CD4-positive, alpha-beta T cell treated with Interleukin-2 at 100 ng/mL for 4 hours (primary cell): ENCODE results near the gene RUNX2.
"Not testable (repeated sequence)": the region's sequence is repeated elsewhere in the genome, so short reads cannot be mapped to it uniquely, and the experiment has no call there.

Experiments
- DNase-seq: peaks from one replicate; pipeline ENCODE4 v3.0.0-alpha.2; 2020; ENCODE audit warnings: low spot score

The RUNX2 gene

DNA sequence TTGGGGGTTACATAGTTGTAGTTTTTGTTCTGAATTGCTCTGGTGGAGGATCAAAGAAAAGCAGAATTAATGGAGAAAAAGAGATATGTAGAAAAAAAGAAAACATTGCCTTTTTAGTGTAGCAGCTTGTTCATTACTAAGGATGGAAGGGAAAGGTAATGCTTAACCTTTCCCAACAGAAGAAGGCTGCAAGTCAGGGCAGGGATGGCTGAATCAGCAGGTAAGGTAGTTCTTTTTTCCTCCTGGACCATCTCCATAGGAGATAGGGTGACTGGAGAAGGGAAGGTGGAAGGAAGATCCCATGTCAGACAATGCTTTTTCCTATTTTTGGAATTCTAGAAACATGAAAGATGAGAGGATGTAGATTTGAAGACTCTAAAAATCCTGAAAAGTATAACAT lies 129.0 kb downstream of the RUNX2 start:
- no peak for DNase-seq

DNA sequence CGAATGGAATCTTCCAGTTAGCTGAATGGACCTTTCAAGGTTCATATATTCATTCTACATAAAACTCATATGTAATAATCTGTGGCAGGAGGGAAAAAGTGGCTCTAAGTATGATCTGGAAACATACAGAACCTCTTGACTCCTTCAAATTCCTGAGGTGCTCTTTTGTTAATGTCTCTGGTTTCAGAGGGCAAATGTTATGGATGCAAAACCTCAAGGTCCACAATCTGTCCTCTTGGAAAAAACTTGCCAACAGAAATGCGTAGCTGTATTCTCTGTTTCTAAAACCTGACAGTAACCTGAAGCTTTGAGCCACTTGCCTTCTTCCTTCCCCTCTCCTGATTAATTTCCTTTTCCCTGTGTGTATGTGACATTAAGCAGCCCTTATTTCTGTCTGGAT lies 130.5 kb downstream of the RUNX2 start:
- no peak for DNase-seq

DNA sequence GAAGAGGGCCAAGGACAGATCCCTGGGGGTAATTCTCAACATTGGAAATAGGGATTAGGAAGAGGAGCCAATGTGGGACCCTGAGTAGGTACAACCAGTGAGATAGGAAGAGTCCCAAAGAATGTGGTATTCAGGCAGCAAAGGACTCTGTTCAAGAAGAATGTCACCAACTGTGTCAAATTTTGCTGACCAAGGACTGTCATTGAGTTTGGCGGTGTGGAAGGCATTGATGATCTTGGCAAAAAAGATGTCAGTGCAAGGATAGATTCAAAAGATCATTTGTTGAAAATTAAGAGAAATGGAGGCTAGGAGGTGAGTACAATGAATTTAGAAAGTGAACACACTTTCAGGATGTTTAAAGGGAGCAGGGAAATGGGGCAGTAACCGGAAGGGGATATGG lies 132.0 kb downstream of the RUNX2 start:
- no peak for DNase-seq

DNA sequence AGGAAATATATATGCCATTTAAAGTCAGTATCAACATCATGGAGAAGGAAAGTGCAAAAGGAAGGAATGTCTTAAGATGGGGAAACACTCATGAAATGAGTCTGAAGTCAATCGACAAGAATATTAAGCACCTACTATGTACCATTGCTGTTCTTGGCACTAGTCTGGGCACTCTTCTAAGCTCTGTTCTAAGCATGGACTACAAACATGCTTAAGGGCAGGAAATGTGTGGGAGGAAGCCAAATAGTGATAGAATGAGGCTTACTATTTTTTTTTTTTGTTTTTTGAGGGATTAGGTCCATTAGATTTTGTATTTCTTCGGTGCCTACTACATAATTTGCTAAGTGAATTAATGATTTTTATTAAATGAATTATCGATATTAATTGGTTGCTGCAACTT lies 133.4 kb downstream of the RUNX2 start:
- DNase-seq: no peak

DNA sequence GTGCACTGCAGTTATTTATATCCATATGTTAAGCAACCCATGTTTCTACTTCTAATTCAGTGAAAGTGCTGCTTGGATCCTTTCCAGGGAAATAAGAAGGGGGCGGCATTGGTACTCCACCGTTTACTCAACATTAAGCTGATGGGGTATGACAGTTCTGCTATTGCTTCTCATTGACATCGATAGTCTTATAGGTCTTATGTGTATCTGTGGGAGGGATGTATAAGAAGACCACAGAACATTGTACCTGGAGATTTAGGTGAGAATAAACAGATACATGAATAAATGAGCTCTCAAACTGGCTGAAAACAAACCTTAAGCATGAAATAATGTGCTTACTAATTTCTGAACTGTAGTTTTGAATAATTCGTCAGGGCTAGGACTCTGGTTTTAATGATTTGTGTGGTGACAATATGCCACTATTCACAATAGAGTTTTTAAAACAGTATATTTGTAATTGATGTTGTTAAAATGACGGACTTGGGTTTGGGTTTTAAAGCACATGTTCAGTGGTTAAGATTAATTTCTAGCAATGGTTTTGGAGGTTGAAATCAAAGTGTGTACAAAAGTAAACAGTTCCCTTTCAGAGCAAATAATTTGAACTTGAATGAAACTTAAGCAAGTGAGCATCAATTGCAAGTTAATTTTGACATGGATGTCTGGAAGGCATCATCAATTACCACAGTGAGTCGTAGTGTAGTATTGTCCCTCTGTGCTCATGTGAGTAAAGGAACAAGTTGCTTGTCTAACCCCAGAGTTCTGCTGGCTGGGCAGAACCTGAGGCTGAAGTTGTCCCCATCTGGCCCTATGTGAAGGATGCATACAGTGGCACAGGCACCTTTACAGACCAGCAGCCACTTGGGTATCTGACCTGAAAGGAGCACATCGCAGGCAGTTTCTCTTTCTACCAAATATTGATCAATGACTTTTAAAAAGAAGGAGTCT lies 134.3 kb downstream of the RUNX2 start:
- no peak for DNase-seq

DNA sequence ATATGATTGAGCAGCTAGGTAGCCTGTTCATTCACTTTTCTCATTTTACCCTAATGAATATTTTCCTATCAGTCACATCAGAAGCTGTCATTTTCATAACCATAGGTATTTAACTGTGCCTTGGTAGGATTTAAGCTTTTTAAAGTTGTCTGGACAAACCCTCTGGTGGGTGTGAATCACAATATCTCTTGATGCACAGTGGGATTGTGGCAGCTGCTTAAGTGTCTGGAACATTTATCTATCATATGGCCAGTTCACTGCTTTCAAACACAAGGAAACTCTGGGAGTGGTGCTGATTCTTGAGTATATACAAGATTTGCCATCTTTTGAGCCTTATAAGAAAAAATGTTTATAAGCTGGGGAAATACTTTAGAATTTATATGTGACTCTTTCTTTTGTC lies 136.6 kb downstream of the RUNX2 start:
- DNase-seq: no peak

DNA sequence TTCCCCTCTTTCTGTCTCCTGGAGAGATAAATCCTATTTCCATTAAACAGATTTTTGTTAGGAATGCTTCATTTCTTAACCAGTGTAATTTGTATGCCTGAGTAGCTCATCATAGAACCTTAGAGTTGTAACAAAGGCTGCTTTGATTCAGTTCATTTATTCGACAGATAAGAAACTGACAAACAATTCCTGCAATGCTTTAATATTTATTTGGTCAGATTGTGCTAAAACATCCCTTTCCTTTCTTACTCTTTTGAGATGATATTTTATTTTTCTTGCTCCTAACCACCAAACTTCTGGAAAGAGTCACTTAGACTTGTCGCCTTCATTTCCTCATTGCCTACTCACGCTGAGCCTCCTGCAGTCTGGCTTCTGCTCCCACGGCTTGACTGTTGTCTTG lies 138.6 kb downstream of the RUNX2 start:
- no peak for DNase-seq

DNA sequence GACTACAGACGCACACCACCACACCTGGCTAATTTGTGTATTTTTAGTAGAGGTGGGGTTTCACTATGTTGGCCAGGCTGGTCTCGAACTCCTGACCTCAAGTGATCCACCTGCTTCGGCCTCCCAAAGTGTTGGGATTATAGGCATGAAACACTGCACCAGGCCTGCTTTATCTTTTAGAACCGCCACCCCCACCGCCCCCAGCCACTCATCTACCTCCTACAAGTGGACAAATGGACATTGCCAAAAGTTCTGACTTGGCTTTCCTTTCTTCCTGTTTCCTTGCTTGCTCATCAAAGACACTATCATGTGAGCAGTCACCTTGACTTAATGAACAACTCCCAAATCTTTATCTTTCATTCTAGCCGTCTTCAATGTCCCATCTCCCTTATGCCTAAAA lies 139.3 kb downstream of the RUNX2 start:
- DNase-seq: not testable (repeated sequence)

DNA sequence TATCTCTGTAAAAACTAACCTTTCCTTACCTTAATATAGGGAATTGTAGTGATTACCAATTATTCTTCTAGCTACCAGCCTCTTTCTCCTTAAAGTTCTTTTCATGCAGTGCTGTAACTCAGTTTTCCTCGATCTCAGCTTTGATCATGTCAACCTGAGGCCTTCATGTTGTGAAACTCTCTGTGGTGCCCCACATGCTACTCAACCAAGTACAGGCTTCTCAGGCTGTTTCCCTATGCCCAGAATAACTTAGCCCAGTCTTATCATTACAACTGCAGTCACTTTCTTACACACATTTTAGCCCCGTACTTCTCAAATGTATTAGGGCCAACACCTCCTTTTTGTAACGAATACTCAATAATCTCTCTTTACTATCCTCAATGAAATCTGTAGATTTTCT lies 139.7 kb downstream of the RUNX2 start:
- no peak for DNase-seq

DNA sequence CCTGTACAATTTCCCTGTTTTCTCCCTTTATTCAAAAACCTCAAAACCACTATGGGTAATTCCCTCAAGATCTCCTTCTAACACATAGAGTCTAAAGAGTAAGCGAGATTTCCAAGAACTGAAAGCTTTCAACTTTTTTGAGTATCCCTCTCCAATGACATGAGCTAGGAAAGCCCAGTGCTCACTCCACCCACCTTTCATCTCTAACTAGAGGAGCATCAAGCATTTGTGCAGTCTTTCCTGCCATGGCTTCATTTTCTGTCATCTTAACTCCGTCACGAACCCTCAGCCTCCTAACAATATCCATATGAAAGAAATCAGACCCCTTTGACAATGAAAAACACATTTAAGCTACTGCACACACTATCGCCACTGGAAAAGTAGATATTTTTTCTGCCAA lies 141.5 kb downstream of the RUNX2 start:
- DNase-seq: no peak

DNA sequence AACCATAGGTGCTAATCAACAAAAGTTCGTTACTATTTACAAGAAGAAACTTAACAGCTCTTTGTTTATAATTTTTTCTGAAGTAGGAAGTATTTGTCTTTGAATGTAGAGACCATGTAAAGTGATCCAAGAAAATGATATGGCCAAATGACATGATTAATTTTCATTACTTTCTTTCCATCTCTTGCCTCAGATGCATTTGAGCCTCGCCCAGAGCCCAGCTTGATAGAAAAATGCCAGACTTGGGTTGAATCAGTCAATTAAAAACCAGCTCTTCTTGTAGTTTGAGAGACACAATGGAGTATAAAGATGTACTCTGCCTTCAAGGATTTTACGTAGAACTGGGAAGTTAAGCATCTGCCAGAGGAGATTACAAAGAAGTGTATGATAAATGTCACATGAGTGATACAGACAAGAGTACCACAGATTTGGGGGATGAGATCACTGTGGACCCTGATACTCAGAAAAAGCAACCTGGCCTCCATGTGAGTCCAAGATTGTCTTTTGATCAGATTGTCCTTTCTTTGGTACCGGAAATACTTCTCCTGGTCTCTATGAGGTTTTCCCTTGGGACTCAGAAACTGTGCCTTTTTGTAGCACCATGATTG lies 142.1 kb downstream of the RUNX2 start:
- DNase-seq: no peak

DNA sequence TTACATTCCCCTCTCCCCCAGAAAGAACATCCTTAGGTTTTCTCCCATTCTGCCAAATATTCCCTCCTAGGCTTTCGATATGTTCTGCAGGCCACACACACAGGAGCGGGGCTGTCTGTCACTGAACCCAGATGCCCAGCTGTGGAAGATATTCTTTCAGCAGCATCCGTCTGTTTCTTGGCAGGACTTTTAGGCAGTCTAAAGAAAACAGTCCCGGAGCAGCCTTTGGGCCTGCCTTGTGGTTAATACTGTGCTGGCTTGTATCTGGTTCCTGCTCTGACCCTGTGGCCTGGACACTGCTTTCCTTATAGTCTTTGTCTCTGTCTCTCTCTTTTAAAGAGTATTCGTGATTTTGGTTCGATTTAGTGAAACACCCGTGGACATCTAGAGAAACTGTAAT lies 144.3 kb downstream of the RUNX2 start:
- no peak for DNase-seq

DNA sequence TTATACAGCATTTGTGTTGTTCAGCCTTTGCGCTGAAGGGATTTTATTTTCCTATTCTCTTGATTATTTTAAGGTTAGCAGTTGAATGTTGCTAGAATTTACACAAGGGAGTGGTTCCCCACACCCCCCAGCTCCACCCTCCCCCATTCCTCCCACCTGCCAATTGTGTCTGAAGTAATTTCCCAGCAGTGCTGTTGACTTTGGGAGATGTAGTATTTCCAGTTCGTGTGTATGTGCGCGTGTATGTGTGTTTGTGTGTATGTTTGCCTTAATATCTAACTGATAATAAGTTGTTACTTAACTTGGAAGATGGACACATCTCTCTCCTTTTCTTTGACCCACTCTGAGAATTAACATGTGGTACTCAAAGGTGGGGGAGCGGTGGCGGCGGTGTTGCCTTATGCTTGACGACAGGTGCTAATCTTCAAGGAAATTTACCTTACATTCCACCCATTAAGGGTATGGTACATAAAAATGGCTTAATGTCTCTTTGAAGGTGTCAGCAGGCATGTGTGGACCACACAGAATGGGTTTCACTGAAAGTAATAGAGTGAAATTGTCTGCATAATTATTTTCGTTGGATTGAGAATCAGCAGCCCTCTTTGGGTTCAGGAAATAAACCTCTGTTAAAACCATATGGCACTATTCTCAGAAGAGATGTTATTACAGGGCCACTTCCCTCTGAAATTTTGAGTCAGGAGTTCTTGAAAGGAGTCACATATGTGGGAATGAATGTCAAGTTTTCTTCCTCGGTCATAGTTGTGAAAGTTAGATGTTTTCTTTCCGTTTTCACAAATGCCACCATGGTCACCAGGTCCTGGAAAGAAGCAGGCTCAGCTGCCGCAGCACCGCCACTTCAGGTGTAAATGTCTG lies 145.2 kb downstream of the RUNX2 start:
- no peak for DNase-seq

DNA sequence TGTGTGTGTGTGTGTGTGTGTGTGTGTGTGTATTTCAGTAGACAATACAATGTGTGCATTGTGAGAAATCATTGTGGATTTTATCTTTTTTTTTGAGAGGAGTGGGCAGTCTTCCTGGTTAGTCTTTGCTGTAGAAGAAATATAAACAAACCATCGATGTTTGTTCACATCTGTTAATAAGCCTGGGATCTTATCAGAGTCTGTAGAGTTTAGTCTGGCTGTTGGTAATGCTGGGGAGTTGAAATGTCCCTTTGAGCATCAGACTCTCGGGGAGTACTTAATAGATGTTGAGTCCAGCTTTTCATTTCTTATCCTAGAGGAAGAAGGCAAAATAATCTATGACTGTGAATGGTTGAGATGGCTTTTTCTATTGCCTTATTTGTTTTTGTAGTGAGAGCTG lies 146.2 kb downstream of the RUNX2 start:
- DNase-seq: no peak

DNA sequence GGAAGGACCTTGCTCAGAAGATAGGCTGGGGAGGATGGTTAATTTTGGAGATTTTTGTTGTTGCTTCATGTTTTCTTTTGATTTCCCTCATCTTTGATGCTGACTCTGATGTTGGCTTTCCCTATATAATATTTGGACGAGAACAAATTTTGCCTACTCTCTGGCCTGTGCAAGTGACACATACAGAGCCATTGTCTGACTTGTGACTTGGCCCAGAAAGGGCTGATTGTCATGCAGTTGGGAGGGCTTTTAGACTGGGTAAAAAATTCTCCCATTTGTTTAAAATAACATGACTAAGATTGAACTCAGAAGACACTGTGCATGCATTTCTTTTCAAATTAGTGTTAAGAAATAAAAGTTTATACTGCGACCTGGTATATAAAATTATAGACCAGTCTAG lies 148.2 kb downstream of the RUNX2 start:
- DNase-seq: no peak

DNA sequence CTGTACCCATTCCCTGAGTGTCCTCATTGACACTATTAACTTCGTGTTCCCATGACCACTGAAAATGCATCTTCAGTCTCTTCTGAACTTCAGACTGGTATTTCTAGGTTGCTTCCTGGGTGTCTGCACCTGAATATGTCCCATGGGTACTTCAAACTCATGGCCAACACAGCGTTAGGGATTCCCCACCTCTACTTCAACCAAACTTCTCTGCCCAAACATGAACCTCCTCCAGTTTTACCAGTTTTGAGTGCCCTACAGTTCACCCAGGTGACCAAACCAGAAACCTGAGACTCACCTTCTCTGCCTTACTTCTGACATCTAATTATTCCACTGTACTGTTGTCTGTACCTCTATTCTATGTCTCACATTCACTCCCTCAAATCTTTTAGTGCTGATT lies 149.1 kb downstream of the RUNX2 start:
- DNase-seq: no peak

DNA sequence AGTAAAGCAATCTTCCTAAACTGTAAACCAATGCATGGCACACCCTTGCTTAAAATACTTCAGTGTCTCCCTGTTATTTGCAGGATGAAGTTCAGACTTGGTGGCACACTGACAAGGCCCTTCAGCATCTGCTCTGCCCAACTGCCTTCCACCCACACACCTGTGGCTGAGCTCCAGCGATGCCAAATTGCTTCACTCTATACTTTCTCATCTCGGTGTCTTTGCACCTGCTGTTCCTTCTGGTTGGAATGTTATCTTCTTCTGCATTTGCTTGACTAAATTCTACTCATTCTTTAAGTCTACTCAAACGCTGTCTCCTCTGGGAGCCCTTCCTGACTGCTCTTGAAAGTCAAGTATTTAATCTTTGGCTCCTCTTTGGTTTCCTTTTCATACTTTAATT lies 149.7 kb downstream of the RUNX2 start:
- no peak for DNase-seq

DNA sequence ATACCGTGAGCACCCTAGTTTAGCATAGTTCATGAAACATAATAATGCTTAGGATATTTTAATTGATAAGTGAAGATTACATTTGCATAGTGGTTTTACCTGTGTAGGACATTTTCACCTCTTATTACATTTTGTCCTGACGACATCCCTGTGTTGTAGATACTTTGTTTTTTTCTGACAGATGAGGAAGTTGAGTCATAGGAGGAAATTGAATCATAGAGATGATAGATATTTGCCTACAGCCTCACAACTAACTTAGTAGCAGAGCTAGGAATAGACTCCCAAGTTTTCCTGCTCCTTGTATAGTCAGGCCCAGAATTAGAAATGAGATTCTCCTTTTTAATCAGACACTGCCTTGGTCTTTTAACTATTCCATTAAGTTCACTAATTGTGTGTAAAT lies 150.1 kb downstream of the RUNX2 start:
- DNase-seq: peak; percentile 33

DNA sequence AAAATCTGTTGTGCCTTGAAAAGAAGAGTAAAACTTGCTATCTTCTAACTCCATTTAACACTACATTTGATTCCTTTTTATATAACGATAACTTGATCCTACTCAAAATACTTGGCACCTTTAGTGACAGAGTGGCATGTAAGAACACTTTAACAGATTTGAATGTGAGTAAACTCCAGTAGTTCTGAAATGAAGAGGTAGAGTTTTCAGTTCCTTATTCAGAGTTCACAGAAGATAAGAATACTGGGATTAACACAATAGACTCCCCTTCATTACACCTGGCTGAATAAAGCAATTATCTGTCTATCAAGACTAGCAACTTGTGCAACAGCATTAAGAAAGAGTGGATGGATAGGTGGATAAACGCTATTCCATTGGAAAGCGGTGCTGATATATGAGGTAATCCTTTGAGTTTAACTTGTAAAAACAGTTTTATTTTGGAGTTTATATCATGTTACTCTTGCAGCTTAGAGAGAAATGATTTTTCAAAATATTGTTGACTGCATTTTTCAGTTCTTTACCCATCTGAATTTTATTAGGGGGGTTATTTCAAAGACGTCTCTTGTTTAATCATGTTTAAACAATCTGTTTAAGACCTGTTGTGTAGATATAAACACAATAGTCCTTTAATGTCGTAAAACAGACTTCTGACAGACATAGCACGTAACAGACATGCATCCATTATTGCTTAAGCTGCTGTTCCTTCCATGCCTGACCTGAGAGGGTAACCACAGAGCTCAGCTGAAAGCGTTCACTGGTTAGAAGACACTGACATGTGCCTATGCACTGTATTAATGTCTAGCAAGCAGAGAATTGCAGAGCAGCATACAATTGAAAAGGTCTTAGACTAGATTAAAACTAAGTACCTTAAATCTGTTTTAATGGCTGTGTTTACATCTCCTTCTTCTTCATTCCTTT lies 152.0 kb downstream of the RUNX2 start:
- no peak for DNase-seq

DNA sequence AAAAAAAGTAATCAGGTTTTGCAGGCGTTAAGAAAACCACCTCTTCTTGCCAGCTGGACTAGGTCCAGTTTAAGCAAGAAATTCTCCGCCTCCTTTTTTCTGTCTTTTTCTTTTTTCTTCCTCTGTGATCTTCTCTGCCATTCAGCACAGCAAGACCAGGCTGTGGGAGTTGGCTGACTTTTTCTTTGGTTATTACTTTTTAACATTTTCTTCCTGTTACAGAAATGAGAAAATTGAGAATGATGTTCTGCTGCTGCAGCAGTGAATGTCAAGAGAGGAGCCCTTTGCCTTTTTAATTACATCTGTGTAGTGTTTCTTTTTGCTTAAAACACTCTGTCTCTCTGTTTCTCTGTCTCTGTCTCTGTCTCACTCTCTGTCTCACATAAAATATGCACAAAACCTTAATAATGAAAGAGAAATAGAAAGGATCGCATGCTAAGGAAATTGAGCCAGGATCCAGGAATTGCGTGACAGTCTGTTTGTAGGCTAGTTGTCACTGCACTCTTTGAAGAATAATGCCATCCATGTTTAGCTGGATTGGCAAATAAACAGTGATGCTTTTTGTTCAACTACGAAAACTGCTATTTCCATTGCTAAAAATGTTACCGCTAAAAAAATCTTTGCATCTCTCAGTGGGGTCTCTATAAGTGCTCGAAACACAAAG lies 152.8 kb downstream of the RUNX2 start:
- DNase-seq: no peak

DNA sequence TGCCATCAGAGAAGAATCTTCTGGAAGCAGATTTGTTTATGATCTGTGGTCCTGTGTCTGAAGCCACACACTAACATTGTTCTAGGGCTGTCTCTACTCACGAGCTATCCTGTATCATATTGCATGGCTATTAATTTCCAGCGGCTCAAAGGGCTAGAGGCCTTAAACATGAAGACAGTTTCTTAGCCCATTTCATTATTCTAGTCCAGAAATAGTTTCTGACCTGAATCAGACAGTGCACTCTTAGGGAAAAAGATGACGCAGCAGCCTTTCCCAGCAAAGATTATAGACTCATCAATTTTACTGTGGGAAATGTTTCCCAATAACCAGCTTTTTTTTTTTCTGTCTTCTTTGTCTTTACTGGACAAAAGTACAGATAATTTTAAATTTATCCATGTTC lies 154.9 kb downstream of the RUNX2 start:
- DNase-seq: no peak
